Skin of body (tissue), 2 donors: ENCODE results near the gene F11. TPM values are rescaled to one million over a fixed set of nuclear protein-coding genes. Genes with fewer than 3 reads are reported as not detected.
"Not testable (repeated sequence)": the region's sequence is repeated elsewhere in the genome, so short reads cannot be mapped to it uniquely, and the experiment has no call there.

Source experiments
- DNase-seq: peaks from one replicate; lab custom pipeline; 2025; lab: John Stamatoyannopoulos, UW
- total RNA-seq: library from RNA; depleted of rRNA; stranded (reverse); fragments of >200 nt; gene quantifications from one replicate; pipeline ENCODE4 v1.2.3, GENCODE V29; 2014

Gene F11
- total RNA-seq, 1 donor from 2014 or later = not detected

DNA sequence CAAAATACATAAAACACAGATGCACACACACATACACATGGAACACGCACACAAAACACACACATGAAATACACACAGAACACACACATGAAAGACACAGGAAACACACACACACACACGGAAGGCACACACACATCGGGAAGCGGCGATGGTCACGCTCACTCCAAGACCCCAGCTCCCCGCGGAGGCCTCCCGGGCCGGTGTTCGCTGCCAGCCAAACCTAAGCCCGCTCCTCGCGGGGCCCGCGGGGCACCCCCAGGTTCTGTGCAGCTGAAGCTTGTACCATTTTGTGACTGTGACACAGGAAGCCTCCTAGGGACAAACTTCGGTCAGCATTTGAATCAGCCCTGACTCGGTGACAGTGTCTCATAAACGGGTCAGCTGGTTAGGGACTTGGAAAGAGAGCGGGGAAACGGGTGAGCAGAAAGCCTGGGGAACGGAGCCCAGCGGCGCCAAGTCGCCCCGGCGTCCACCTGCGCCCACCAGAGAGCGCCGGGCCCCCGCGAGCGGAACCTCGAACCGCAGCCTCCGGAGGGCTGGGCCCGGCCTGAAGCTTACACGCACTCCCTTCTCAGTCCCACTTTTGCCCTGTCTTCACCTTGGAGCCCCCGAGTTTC is 32.1 kb downstream of the F11 start:
- DNase-seq = no peak

- DNase-seq = no peak
These were observed 33.3 kb downstream of the F11 start for GRCh38 chr4:186299291-186299690.

GRCh38 chr4:186300659-186301390 is 34.8 kb downstream of the F11 start:
- DNase-seq = no peak

DNA sequence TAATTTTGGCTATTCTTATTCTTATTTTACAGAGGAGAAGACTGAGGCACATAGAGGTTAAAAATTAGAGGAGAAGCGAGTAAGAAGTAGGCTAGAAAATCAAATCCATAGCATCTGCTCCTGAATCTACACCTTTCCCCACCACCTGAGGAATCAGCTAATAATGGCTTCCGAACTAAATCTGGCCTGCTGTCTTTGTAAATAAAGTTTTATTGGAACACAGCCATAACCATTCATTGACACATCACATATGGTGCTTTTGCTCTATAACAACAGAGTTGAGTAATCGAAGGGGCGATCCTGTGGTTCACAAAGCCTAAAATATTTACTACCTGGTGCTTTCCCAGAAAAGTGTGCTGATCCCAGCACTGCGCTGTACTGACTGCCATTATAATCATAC is 38.2 kb downstream of the F11 start:
- no peak for DNase-seq

GRCh38 chr4:186304866-186305505 is 39.0 kb downstream of the F11 start:
- DNase-seq = no peak

GRCh38 chr4:186307497-186307896 is 41.5 kb downstream of the F11 start:
- DNase-seq = no peak

DNA sequence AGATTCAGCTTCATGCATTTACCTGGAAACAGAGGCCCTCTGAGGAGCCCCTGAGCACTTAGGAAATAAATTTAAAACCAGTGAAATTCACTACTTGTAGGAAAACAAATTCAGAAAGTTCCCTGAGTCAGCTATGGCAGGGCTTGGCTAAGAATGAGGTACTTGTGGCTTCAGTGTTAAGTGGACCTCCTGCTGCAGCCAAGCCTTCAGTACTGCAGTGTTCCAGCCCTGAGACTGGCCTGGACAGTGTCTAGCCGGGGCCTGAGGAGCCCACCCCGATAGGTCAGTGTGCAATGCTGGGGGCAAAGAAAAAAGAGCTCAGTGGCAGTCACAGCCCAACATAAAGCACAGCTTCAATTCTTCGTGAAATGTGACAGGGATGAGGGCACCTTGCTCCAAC is 41.9 kb downstream of the F11 start:
- no peak for DNase-seq

DNA sequence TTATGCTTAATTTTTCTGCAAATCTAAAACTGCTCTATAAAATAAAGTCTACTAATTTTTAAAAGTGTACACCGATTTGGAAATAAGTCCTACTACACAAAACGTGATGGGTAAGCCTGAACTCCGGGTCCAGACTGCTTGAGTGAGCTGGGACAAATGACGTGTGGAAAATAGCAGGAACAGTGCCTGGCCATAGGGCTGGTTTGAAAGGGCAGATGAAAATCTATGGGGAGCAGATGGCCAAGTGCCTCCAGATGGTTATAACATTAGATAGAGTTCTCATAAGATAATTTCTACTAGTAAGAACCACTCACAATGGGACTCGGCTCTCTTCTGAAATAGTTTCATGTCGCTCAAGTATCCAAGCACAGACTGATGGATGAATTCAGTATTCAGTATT is 52.5 kb downstream of the F11 start:
- no peak for DNase-seq

DNA sequence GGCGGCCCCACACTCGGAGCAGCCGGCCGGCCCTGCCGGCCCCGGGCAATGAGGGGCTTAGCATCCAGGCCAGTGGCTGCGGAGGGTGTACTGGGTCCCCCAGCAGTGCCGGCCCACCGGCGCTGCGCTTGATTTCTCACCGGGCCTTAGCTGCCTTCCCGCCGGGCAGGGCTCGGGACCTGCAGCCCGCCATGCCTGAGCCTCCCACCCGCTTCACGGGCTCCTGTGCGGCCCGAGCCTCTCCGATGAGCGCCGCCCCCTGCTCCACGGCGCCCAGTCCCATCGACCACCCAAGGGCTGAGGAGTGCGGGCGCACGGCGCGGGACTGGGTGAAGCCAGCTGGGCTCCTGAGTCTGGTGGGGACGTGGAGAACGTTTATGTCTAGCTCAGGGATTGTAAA is 58.7 kb downstream of the F11 start:
- not testable (repeated sequence) for DNase-seq

DNA sequence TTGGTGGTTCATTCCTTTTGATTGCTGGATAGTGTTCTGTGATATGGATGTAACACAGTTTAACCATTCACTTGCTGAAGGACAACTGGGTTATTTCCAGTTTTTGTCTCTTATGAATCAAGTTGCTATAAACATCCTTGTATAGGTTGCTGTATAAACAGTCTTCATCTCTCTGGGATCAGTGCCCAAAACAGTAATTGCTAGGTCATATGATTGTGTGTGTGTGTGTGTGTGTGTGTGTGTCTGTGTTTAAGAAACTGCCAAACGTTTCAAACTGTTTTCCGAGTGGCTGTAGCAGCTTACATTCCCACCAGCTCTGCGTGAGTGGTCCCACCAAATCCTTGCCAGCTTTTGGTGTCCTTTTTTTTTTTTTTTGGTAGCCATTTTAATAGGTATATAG is 60.4 kb downstream of the F11 start:
- no peak for DNase-seq

DNA sequence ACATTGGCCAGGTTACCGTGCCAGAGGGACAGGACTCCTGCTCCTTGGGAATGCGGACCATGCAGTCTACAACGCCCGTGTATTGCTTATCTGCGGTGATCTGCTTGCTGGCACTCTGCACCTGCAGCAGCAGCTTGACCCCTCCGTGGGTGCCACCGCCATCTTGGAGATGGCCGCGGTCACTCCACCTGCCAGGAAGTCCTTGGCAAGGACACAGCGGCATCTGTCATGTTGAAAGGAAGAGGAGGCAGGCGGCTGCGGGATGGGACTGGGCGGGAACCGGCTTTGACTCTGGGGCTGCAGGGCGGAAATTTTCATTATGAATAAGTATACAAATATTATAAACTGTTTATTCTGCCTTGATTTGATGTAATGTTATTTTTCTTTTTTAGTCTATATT is 63.4 kb downstream of the F11 start:
- DNase-seq = no peak

DNA sequence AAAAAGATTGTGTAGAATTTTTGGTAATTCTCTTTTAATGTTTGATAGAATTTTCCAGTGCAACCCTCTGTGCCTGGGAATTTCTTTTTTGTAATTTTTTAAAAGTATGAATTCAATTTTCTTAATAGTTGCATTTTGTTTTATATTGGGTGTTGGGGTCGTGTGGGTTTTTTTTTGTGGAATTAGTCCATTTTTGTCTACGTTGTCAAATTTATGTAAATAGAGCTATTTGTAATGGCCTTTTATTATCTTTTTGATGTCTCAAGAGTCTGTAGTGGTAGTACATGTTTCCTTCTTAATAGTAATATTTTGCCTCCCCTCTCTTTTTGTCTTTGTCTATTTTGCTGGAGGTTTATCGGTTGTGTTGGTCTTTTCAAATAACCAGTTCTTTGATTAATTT is 64.4 kb downstream of the F11 start:
- no peak for DNase-seq

GRCh38 chr4:186335793-186336192 is 69.8 kb downstream of the F11 start:
- no peak for DNase-seq

Other genes starting within 250 kb of the F11 start
- gene TLR3, start 197.0 kb upstream of the F11 start, total RNA-seq = 2.8 TPM
- 5.3 TPM for gene FAM149A, start 161.5 kb upstream of the F11 start, total RNA-seq
- 11.6 TPM for gene CYP4V2, start 74.6 kb upstream of the F11 start, total RNA-seq
- 0.20 TPM for gene KLKB1, start 38.7 kb upstream of the F11 start, total RNA-seq